ENCODE data around the gene TBPL2.
A peak's percentile ranks its signal among the peaks of the same experiment; 100 is the strongest.
"Not testable (repeated sequence)": the region's sequence is repeated elsewhere in the genome, so short reads cannot be mapped to it uniquely, and the experiment has no call there.

TBPL2 gene

DNA sequence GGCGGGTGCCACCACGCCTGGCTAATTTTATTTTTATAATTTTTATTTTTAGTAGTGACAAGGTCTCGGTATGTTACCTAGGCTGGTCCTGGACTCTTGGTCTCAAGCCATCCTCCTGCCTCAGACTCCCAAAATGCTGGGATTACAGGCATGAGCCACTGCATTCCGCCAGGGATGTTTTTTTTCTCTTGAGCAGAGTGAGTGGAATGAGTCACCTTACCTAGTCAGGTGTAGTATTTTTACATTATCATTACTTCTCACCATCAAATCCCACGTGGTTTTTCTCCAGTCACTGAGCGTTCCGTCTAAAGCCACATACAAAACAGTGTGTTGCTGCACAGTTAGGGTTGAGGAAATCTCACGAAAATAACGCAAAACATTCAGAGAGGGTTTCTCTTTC lies 870 bp upstream of the TBPL2 start:
- no peak for DNase-seq (ENCODE audit: low read depth in 3 of 3)

GRCh38 chr14:55438066-55438683 lies 2.2 kb downstream of the TBPL2 start:
- DNase-seq (ENCODE audit: low read depth in 3 of 3), result no peak

GRCh38 chr14:55436931-55437330 lies 3.5 kb downstream of the TBPL2 start:
- DNase-seq (ENCODE audit: low read depth in 3 of 3), result no peak

GRCh38 chr14:55436519-55436918 lies 3.9 kb downstream of the TBPL2 start:
- DNase-seq (ENCODE audit: low read depth in 3 of 3), result no peak

DNA sequence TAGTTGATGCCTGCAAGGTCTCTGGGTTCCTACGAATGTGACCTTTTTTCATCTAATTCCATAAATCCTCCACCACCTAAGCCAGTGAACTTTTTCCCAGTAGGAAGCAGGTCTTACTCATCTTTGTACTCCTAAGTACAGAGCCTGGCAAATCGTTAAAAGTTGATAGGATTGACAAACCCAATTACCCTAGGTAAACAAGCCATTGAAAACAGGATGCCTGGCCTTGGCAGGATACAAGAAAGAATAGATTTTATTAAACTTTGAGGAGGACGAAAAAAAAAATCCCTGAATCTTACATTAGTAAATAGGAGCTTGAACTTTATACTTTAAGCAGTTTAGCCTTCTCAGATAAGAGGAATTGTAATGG lies 5.6 kb downstream of the TBPL2 start:
- no peak for DNase-seq (ENCODE audit: low read depth in 3 of 3)

DNA sequence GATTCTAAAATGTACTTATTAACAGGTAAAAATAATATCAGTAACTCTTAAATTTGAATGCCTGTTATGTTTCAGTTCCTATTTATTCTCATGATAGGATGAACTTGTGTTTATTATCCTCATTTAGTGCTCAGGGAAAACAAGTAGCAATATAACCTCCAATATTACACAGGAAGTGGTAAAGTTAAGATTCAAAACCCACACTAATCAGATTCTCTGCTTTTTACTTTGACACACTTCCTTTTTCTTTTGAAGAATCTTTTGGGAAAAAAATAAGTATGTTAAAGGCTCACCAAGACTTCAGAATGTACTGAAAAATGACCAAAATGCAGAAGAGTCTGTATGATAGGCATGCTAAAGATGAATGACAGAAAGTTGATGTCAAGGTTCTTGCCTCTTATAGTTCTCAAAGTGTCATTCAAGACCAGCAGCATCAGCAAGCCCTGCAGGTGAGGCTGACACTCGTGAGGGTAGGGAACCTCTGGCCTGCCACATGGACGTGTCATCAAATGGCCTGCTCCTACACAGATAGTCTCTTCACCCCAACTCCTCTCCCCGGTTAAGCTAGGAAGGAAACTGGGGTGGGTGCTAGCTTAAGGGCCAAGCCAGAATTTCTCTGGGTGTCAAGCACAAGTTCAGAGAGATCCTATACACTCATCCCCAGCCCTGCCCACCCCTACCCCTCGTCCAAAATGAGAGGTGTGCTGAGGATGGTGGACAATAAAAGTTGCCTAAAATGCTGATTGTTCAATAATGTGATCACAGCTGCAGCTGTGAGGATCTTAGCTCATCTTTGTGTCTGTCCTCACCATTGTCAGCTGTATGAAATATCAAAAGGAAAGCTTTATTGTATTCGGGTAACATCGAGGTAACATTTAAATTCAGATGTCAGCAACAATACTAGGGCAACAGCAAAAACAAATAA lies 6.3 kb downstream of the TBPL2 start:
- no peak for DNase-seq (ENCODE audit: low read depth in 3 of 3)

- DNase-seq (ENCODE audit: low read depth in 3 of 3), result no peak
Observed at GRCh38 chr14:55432628-55433027, 7.8 kb downstream of the TBPL2 start.

- peak in 1 of 3 donors; percentile 37 for DNase-seq (ENCODE audit: low read depth in 3 of 3)
Observed at GRCh38 chr14:55430024-55430690, 10.3 kb downstream of the TBPL2 start.

DNA sequence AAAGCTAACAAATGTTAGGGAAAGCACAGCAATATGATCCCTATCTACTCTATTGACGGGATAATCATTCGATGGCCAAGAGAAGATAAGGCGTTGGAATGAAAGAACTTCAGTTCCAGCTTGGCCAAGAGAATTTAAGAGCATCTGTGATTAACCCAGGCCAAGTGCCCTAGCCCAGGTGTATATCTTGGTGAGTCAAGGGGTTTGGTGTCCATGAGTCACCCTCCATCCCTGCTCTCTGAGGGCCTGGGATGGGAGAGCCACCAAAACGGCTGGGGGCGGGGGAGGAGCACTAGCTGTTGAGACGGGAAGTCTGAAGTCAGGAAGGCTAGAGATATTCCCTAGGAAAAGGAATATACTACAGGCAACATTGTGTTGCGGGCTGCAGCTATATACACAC lies 13.0 kb downstream of the TBPL2 start:
- no peak for DNase-seq (ENCODE audit: low read depth in 3 of 3)

- no peak for DNase-seq (ENCODE audit: low read depth in 3 of 3)
Observed at GRCh38 chr14:55426891-55427290, 13.5 kb downstream of the TBPL2 start.

GRCh38 chr14:55425091-55425490 lies 15.3 kb downstream of the TBPL2 start:
- no peak for DNase-seq (ENCODE audit: low read depth in 3 of 3)

DNA sequence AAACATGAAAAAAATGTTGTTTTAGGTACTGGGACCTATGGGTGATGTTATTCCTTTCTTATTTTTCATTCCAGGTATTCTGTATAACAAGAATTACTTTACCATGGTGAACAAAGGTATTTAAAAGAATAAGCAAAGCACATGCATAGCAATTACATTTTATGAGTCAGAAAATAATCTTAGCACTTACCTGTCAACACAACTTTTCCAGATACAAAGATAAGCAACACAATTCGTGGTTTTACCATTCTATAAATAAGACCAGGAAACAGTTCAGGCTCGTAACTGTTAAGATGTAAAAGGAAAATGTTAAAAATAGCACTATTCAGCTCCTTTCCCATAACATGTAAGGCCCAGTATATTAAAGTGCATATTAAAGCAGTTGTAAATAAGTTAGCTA lies 16.4 kb downstream of the TBPL2 start:
- DNase-seq (ENCODE audit: low read depth in 3 of 3), result no peak

GRCh38 chr14:55422338-55422737 lies 18.1 kb downstream of the TBPL2 start:
- not testable (repeated sequence) for DNase-seq (ENCODE audit: low read depth in 3 of 3)

- no peak for DNase-seq (ENCODE audit: low read depth in 3 of 3)
Observed at GRCh38 chr14:55419663-55420062, 20.8 kb downstream of the TBPL2 start.

- no peak for DNase-seq (ENCODE audit: low read depth in 3 of 3)
Observed at GRCh38 chr14:55418411-55418810, 22.0 kb downstream of the TBPL2 start.

DNA sequence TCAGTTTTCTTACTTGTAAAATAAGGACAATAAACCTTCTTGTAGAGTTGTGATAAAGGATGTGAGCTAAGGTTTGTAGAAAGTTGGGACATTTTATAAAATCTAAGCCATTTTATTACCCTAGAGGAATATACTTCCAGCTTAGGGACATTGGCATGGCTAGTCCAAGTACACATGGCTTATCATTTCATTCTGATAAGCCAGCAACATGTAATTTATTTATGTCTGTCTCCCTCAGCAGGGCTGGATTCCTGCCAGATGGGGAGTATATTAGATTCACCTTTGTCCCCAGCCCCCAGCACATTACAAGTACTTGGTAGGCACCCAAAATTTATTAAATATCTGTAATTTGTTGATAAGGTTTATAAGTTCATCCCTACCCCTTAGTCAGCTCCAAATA lies 22.5 kb downstream of the TBPL2 start:
- no peak for DNase-seq (ENCODE audit: low read depth in 3 of 3)

DNA sequence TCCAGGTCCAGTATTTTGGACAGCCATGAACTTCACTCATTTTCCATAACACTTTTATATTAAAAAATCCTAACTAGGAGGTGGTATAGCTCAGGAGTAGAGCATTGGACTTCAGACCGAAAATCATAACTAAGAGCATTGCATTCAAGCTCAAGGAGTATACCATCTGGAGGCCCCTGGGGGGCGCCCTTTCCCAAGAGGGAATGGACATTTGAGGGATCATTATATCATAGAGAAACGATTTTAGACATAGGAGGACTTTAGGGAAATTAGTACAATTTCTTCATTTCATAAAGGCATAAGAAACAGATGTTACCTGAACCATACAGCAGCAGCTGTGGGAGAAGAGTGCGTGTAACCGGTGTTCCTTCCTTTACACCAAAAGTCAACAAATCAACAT lies 23.6 kb downstream of the TBPL2 start:
- no peak for DNase-seq (ENCODE audit: low read depth in 3 of 3)

DNA sequence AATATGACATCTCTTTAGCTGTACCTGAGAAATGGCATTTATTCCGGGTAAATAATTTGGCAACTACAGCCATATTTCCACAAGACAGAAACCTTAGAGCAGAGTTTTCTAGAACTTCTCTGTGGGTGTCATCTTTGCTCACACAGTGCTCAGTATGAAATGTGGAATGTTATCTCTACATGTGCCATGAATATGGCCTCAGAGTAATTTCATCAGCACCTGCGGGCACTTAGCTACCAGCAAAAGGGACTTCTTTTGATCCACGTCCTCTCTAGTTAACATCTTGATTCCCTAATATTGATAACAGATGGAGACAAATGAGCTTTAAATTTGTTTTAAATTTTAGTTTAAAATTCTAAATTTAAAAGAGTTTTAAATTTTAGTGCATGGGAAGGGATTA lies 25.9 kb downstream of the TBPL2 start:
- no peak for DNase-seq (ENCODE audit: low read depth in 3 of 3)

GRCh38 chr14:55412676-55413075 lies 27.7 kb downstream of the TBPL2 start:
- no peak for DNase-seq (ENCODE audit: low read depth in 3 of 3)

- DNase-seq (ENCODE audit: low read depth in 3 of 3), result peak; percentile 53 to 65 (median 63)
Observed at GRCh38 chr14:55411426-55412389, 28.7 kb downstream of the TBPL2 start, which contains the start of gene ATG14. Gene ATG14 (minus strand): TSS chr14:55411830. CDS start chr14:55411822, 8 bp downstream.

DNA sequence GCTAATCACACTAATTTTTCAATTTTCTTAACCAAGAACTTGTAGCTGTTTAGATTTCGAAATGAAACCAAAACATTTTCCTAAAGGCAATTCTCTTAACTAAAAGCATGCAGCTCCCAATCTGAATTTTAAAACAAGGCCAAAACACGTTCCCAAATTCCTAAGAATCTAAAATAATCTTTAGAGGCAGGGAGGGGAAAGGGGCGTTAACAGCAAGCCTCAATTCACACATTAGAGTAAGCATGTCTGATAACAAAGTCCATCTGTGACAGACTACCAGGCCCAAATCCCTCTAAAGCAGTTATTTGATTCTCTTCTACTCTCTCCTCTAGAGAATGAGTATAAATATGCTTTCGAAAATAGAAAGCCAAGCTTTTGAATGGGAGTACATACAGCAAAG lies 29.5 kb downstream of the TBPL2 start:
- no peak for DNase-seq (ENCODE audit: low read depth in 3 of 3)
